SKM-1 (cell line): Measurements from ENCODE around the gene TXNIP.
A peak's percentile ranks its signal among the peaks of the same experiment; 100 is the strongest.

ENCODE experiments used
- DNase-seq: peaks from one replicate; lab custom pipeline; 2025; ENCODE audit not compliant: unreplicated experiment; lab: John Stamatoyannopoulos, UW

Gene TXNIP

GRCh38 chr1:146012703-146013558 is 16.6 kb upstream of the TXNIP start:
- DNase-seq, result peak; percentile 82

DNA sequence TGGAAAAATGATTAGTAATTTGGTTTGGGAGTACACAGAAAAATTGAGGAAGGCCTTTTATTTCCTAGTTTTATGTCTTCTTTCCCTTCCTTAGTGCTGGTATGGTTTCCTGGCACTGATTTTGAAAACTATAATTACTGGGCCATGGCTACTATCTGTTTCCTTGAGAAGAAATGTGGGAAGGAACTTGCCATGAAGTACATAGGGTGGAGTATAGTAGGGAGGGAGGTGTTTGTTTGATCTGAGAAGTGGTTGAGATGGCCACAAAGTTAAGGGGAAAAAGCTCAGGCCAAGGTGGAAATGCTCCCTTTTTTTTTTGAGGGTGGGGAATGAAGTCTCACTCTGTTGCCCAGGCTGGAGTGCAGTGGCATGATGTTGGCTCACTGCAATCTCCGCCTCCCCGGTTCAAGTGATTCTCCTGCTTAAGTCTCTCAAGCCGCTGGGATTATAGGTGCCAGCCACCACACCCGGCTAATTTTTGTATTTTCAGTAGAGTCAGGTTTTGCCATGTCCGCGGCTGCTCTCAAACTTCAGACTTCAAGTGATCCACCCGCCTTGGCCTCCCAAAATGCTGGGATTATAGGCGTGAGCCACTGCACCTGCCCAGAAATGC is 13.9 kb upstream of the TXNIP start:
- DNase-seq, result no peak

GRCh38 chr1:146007489-146008133 is 11.2 kb upstream of the TXNIP start:
- no peak for DNase-seq

DNA sequence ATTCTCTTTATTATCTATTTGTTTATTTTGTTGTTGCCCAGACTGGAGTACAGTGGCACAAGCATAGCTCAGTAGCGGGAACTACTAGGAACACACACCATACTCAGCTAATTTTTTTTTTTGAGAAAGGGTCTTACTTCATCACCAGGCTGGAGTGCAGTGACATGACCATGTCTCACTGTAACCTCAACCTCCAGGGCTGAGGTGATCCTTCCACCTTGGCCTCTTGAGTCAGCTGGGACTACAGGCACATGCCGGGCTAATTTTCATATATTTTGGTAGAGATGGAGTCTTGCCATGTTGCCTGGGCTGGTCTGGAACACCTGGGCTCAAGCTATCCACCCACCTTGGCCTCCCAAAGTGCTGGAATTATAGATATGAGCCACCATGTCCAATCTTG is 5.3 kb upstream of the TXNIP start:
- no peak for DNase-seq

DNA sequence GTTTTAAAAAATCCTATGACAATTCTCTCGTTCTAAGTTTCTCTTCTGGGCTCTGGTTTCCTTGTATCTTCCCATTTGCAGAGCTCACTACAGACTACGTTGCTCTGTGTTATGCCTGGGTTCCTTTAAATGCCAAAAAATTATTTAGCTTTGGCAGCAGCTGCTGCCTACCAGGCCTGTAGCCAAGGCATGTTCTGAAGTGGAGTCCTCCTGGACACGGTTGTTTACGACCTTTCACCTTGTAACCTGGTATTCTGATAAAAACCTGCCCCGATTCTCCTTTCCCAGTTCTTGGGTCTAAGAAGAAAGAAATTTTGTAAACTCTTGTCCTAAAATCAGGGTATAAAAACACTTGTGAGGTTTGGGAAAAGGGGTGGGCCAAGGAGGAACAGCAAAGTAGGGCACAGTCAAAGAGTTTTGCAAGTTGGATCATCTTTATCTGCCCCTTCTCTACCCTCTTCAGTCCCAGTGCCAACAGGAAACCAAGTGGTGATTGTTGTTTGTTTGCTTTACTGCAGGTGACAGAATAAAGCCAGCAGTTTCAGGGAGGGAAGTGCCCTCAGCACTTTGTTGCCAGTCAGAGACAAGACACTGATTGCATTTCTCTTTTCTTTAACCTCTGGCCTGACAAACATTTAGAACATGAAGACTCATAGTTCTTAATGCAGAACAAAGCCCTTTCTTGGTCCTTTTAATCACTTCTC is 3.1 kb upstream of the TXNIP start:
- no peak for DNase-seq

DNA sequence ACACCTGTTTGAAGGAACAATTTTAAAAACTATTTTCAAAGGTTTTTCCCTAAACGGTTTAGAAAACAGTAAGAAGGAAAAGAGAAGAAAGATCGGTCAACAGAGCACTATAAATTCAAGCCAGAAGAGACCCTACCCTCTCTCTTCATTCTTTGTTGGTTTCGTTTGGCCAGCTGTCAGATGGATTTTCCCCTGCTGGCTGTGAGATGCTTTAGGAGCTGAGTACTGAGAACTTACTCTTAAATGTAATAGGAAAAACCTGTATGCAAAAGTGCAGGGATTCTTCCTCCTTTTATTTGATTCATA is 1.3 kb upstream of the TXNIP start:
- DNase-seq, result no peak

DNA sequence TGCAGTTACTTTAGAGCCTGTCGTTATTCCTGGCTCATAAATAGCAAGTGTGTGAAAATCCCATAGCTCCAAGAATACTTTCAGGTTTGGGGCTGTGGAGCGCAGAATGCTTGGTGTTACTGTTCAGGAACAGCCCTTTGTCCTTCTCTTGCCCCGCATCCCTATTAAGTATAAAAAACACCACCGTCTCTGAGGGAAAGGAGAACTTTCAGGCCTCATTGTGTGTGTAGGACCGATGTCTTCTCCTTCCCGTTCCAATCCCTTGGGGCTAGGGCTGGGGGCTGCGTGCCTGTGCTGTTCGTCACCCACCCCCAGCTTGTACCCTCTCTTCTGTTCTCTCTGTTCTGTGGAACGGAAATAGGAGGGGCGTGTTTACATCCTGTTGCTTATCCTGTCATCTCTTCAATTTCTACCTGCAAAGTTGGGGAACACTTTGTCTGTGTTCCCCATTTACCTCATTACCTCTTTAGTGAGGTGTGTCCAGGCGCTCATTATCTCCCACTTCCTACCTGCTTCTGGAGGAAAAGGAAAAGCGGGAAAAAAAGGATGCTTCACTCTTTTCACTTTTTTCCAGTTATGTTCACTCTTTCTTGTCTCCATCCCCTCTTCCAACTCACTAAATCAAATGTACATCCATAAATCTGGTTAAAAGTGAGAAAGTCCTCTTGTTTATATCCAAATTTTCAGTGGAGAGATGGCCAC is 788 bp upstream of the TXNIP start:
- no peak for DNase-seq

GRCh38 chr1:145995964-145996432 is 381 bp downstream of the TXNIP start:
- DNase-seq, result no peak

DNA sequence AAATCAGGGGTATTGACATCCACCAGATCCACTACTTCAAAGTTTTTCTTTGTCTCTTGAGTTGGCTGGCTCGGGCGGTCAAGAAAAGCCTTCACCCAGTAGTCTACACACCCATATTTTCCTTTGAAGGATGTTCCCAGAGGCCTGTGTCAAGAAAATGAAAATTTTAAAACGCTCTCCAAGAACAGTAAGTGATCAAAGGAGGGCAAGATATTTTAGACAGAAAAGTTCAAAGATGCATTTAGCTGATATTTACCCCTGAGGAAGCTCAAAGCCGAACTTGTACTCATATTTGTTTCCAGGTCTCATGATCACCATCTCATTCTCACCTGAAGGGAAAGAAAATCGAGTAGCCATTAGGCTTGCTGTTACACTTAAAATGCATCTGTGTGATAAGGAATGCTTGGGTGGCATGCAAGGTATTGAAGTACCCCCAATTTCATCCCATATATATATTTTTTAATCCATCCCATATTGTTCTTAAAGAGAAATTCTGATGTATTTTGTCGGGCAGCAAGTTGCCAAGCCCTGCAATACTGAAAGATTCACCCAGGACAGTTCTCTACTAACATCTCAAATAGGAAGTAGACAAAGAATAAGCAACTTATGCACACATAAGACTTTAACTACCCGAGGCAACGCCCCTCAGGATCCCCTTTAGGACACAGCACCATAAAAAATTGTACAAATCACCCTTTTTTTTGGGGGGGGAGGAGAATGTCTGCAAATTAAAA is 1.1 kb downstream of the TXNIP start:
- no peak for DNase-seq

DNA sequence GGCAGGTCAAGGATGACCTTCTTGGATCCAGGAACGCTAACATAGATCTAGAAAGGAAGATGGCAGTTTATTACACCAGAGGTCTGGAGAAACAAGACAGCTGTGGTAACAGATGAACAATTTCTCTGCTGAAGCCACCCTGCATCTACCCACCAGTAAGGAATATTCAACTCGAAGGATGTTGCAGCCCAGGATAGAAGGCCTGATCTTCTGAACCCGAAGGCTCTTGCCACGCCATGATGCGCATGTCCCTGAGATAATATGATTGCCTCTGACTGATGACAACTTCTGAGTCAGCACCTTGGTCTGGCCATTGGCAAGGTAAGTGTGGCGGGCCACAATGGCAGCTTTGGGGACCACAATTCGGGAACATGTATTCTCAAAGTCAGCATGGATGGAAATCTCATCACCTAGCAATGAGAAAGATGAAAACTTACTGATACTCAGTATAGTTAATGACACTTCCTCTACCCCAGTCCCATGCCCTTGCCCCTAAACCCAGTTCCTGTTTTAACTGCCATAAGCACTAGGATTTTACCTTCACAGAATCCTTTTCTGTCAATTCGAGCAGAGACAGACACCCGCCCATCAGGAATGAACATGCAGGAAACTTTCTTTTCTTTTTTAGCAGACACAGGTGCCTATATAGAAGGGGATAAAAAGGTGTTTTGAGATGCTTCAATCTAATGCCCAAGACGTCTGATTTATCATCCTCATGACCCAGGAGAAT is 1.8 kb downstream of the TXNIP start:
- DNase-seq, result no peak

DNA sequence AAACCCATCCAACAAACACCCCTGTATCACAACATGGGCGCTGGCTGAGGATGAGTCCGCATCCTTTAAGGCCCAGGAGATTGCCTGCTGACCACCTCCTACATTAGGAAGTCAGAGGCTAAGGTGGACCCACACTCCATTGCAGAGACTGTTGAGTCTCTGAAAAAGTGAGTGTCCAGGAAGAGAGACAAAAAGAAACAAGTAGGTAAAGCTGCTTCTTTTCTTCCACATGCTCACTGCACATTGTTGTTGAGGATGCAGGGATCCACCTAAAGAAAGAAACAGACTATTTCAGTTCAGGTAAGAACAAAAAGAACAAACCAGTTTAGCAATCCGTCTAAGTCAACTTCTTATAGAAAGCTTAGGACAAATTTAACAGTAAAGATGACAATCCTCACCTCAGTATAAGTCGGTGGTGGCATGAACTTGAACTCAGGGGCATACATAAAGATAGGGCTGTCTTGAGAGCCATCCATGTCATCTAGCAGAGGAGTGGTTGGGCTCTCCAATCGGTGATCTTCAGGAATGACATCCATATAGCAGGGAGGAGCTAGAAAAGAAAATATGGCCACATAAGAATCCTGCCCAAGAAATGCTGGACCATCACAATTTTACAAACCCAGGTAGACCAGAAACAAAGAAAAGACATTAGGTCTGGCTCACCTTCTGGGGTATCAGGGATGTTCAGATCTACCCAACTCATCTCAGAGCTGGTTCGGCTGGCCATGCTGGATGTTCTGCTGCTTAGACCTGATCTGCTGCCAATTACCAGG is 2.6 kb downstream of the TXNIP start:
- DNase-seq, result no peak

DNA sequence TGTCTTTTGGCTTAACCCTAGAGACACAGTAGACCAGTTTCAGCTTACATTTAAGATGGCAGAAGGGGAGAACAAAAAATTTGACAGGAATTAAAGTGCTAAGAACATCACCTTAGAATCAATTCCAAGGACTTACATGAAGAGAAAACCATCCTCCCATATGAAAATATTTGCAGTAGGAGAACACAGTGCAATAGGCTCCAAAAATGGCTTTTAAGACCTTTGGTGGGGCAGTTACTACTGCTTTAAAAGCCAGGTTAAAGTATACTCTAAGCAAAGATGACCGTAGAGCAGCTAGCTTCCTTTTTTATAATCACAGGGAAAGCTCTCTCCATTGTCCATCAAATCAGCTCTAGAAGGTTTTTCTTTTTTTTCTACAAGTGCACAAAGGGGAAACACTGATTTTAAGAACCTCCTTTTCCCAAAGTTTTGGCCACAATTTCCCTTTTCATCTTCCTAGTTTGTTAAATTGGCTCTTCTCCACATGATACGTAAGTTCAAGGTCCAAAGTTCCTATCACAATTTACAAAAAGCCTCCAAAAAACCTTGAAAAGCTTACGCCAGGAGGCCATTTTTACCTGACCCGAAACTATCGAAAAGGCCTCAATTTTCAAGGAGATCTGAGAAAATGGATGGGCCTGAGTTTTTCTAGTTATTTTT is 3.3 kb downstream of the TXNIP start:
- no peak for DNase-seq

DNA sequence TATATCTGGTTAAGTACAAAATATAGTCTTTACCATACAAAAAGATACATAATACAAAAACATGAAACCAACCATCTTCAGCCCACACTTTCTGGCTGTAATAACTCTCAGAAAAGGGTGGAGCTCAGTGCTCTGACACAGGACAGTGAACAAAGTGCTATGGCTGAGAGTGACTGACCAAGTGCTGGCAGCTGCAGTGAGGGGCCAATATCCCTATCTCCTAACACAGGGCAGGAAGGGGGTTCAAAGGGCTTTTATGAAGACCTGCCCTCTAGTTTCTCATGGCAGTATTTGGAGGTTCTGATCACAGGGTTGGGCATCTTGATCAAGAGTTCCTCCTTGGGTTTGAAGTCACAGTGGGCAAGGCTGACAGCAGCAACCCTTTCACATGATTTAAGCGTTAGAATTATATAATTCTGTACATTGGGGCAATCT is 3.9 kb downstream of the TXNIP start:
- no peak for DNase-seq

- DNase-seq, result no peak
Measured at GRCh38 chr1:145991735-145992412, 4.5 kb downstream of the TXNIP start.

GRCh38 chr1:145990249-145990855 is 6.0 kb downstream of the TXNIP start:
- no peak for DNase-seq

- no peak for DNase-seq
Measured at GRCh38 chr1:145988773-145989172, 7.6 kb downstream of the TXNIP start.

DNA sequence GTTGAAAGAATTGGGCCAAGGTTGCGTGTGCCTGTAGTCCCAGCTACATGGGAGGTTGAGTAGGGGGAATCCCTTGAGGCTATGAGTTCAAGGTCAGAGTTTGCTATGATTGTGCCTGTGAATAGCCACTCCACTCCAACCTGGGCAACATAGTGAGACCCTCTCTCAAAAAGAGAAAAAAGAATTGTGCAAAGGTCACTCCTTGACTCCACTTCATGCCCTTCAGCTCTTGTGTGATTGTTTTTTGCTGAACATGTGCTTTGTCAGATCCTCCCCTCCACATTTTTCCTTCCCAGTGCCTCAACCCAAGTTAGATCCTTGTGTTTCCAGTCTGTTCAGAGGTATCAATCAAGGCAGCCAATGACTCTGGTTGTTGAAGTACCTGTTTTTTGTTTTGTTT is 8.5 kb downstream of the TXNIP start:
- DNase-seq, result no peak
